IgD-negative memory B cell (primary cell): ENCODE results near the gene TOMM70. TPM values are rescaled to one million over a fixed set of nuclear protein-coding genes. Genes with fewer than 3 reads are reported as not detected.
"Not testable (repeated sequence)": the region's sequence is repeated elsewhere in the genome, so short reads cannot be mapped to it uniquely, and the experiment has no call there.

ENCODE experiments used
- H3K27ac Mint-ChIP-seq, 3 donors: one replicate each; pipeline ENCODE4 v1.8.0; 2020 to 2022; ENCODE audit warnings: mild to moderate bottlenecking in 3 of 3, mixed read lengths in 3 of 3, moderate library complexity in 1 of 3
- H3K27me3 Mint-ChIP-seq: one replicate; pipeline ENCODE4 v1.8.0; 2021; ENCODE audit warnings: mixed read lengths
- H3K36me3 Mint-ChIP-seq: one replicate; pipeline ENCODE4 v1.8.0; 2020; ENCODE audit warnings: mild to moderate bottlenecking, mixed read lengths
- H3K4me1 Mint-ChIP-seq, 3 donors: one replicate each; pipeline ENCODE4 v1.8.0; 2020 to 2022; ENCODE audit warnings: mixed read lengths in 3 of 3, mild to moderate bottlenecking in 1 of 3
- H3K4me3 Mint-ChIP-seq, 4 donors: one replicate each; pipeline ENCODE4 v1.8.0; 2020 to 2022; ENCODE audit warnings: mild to moderate bottlenecking in 4 of 4, mixed read lengths in 4 of 4, moderate library complexity in 3 of 4
- H3K9me3 Mint-ChIP-seq, 3 donors: one replicate each; pipeline ENCODE4 v1.8.0; 2020 to 2021; ENCODE audit warnings: mixed read lengths in 3 of 3, mild to moderate bottlenecking in 1 of 3
- polyA plus RNA-seq: library from polyadenylated mRNA; unstranded; fragments of 300-500 nt; fragmentation: Illumina TruSeq; gene quantifications from one replicate; pipeline ENCODE4 v1.2.3, GENCODE V29; 2021

The TOMM70 gene
- polyA plus RNA-seq, 1 donor from 2014 or later: 14.0 TPM

DNA sequence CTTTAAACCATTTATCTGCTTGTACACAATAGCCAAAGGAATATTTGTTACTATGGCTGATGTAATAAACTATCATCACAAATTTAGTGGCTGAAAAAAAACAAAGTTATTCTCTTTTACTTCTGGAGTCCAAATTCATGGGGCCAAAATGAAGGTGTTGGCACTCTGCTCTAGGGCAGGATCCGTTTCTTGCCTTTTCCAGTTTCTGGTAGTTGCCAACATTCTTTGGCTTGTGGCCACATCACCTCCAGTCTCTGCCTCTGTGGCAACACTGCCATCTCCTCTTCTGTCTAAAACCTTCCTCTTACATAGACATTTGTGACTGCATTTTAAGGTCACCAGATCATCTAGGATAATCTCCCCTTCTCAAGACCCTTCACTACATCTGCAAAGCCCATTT, 39.0 kb downstream of the TOMM70 start:
- no peak overlapping the region for H3K4me3 Mint-ChIP-seq
- no peaks in the 10 kb centered on the region for H3K27me3 Mint-ChIP-seq
- H3K27ac Mint-ChIP-seq: no peak overlapping the region
- peaks cover 13% of the 10 kb centered on the region for H3K36me3 Mint-ChIP-seq
- H3K4me1 Mint-ChIP-seq: no peaks in the 10 kb centered on the region
- peaks cover 0 to 4% (median 3%) of the 10 kb centered on the region in 3 donors for H3K9me3 Mint-ChIP-seq

- Mint-ChIP-seq H3K36me3 (peaks cover 13% of the 10 kb centered on the region), H3K4me1 (no peaks in the 10 kb centered on the region), H3K27ac (no peak overlapping the region), H3K27me3 (no peaks in the 10 kb centered on the region), H3K9me3 (peaks cover 0 to 4% (median 3%) of the 10 kb centered on the region in 3 donors), H3K4me3 (no peak overlapping the region)
These were observed 40.0 kb downstream of the TOMM70 start for GRCh38 chr3:100360757-100361496.

GRCh38 chr3:100359035-100359434, 41.9 kb downstream of the TOMM70 start:
- Mint-ChIP-seq H3K27ac (no peak overlapping the region), H3K27me3 (no peaks in the 10 kb centered on the region), H3K36me3 (peaks cover 13% of the 10 kb centered on the region), H3K4me1 (no peaks in the 10 kb centered on the region), H3K9me3 (peaks cover 0 to 4% (median 3%) of the 10 kb centered on the region in 3 donors), H3K4me3 (no peak overlapping the region)

DNA sequence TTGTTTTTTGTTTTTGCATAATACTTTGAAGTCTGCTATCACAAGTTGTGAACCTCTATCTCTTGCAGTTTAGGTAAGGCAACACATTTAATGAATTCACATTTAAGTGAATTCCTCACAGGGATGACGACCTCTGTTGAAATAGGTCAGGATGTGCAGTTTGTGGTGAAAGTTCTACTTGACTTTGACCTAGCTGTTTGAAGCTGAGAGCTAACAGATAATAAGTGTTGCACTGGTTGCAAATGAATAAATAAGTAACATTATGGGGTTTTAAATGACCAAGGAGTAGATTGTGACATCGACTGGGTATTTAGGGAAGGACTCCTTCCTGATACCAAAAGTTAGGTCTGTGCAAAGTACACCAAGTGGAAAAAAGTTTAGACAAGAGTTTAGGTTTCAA, 42.5 kb downstream of the TOMM70 start:
- Mint-ChIP-seq H3K27me3 (no peaks in the 10 kb centered on the region), H3K4me3 (no peak overlapping the region), H3K4me1 (no peaks in the 10 kb centered on the region), H3K27ac (peak overlapping the region in 1 of 3 donors; percentile 77), H3K9me3 (peaks cover 0 to 4% (median 3%) of the 10 kb centered on the region in 3 donors), H3K36me3 (peaks cover 12% of the 10 kb centered on the region)

- no peak overlapping the region for H3K4me3 Mint-ChIP-seq
- H3K9me3 Mint-ChIP-seq: peaks cover 0 to 1% (median 0%) of the 10 kb centered on the region in 3 donors
- no peaks in the 10 kb centered on the region for H3K4me1 Mint-ChIP-seq
- no peaks in the 10 kb centered on the region for H3K27me3 Mint-ChIP-seq
- H3K27ac Mint-ChIP-seq: peak overlapping the region in 1 of 3 donors; percentile 55
- H3K36me3 Mint-ChIP-seq: peaks cover 13% of the 10 kb centered on the region
These were observed 46.0 kb downstream of the TOMM70 start for GRCh38 chr3:100354850-100355249.

GRCh38 chr3:100352296-100353231, 48.3 kb downstream of the TOMM70 start:
- no peak overlapping the region for H3K27ac Mint-ChIP-seq
- peaks cover 0 to 1% (median 0%) of the 10 kb centered on the region in 3 donors for H3K9me3 Mint-ChIP-seq
- H3K4me1 Mint-ChIP-seq: no peaks in the 10 kb centered on the region
- H3K27me3 Mint-ChIP-seq: no peaks in the 10 kb centered on the region
- no peak overlapping the region for H3K4me3 Mint-ChIP-seq
- H3K36me3 Mint-ChIP-seq: peaks cover 19% of the 10 kb centered on the region

- peaks cover 19% of the 10 kb centered on the region for H3K36me3 Mint-ChIP-seq
- not testable (repeated sequence) for H3K9me3 Mint-ChIP-seq, H3K27ac Mint-ChIP-seq, H3K27me3 Mint-ChIP-seq, H3K4me3 Mint-ChIP-seq, H3K4me1 Mint-ChIP-seq
These were observed 49.1 kb downstream of the TOMM70 start for GRCh38 chr3:100351770-100352169.

DNA sequence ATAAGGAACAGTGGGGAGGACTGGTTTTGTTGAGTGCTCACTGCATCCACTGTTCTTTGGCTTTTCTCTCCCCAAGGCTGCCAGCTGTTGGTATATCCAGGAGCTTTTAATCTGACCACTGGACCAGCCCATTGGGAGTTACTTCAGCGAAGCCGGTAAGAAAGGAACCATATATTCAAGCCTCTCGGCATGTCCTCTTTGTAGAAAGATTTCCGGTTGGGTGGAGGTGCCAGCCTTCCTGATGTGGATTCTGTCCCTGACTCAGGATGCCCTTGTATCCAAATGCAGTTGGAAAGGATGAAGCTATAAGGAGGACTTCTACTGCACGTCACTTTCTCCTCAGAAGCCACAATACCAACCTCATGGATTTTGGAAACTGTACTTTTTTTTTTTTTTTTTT, 52.2 kb downstream of the TOMM70 start:
- H3K36me3 Mint-ChIP-seq: peaks cover 25% of the 10 kb centered on the region
- no peaks in the 10 kb centered on the region for H3K27me3 Mint-ChIP-seq
- no peak overlapping the region for H3K27ac Mint-ChIP-seq
- H3K4me3 Mint-ChIP-seq: no peak overlapping the region
- no peaks in the 10 kb centered on the region for H3K4me1 Mint-ChIP-seq
- H3K9me3 Mint-ChIP-seq: peaks cover 0 to 1% (median 0%) of the 10 kb centered on the region in 3 donors

GRCh38 chr3:100340527-100340926, 60.4 kb downstream of the TOMM70 start:
- H3K4me3 Mint-ChIP-seq: no peak overlapping the region

GRCh38 chr3:100339786-100340185, 61.1 kb downstream of the TOMM70 start:
- H3K36me3 Mint-ChIP-seq: peaks cover 7% of the 10 kb centered on the region
- H3K4me3 Mint-ChIP-seq: no peak overlapping the region
- peaks cover 7 to 13% (median 12%) of the 10 kb centered on the region in 3 donors for H3K4me1 Mint-ChIP-seq
- no peaks in the 10 kb centered on the region for H3K27me3 Mint-ChIP-seq
- peak overlapping the region in 1 of 3 donors; percentile 39 for H3K27ac Mint-ChIP-seq
- H3K9me3 Mint-ChIP-seq: peaks cover 0 to 2% (median 0%) of the 10 kb centered on the region in 3 donors

More at GRCh38 chr3:100340527-100340926, 60.4 kb downstream of the TOMM70 start:
- no peak overlapping the region for H3K27ac Mint-ChIP-seq
- H3K36me3 Mint-ChIP-seq: peaks cover 10% of the 10 kb centered on the region
- peaks cover 2 to 6% (median 6%) of the 10 kb centered on the region in 3 donors for H3K4me1 Mint-ChIP-seq
- no peaks in the 10 kb centered on the region for H3K27me3 Mint-ChIP-seq
- H3K9me3 Mint-ChIP-seq: peaks cover 0 to 2% (median 0%) of the 10 kb centered on the region in 3 donors

GRCh38 chr3:100338911-100339310, 62.0 kb downstream of the TOMM70 start:
- Mint-ChIP-seq H3K4me1 (peaks cover 10 to 17% (median 15%) of the 10 kb centered on the region in 3 donors), H3K27ac (peak overlapping the region in 1 of 3 donors; percentile 39), H3K4me3 (no peak overlapping the region), H3K36me3 (peaks cover 7% of the 10 kb centered on the region), H3K9me3 (peaks cover 0 to 2% (median 0%) of the 10 kb centered on the region in 3 donors), H3K27me3 (no peaks in the 10 kb centered on the region)

DNA sequence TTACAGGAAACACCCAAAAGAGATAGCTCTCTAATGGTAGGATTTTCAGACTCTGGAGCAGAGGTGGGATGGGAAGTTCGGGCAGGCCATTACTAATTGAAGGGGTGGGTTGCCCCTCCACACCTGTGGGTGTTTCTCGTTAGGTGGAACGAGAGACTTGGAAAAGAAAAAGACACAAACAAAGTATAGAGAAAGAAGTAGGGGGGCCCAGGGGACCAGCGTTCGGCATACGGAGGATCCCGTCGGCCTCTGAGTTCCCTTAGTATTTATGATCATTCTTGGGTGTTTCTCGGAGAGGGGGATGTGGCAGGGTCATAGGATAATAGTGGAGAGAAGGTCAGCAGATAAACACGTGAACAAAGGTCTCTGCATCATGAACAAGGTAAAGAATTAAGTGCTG, 64.7 kb downstream of the TOMM70 start:
- Mint-ChIP-seq H3K4me3 (peak overlapping the region in 3 of 4 donors; percentile 51 to 99 (median 70)), H3K4me1 (peaks cover 14 to 22% (median 18%) of the 10 kb centered on the region in 3 donors), H3K27ac (peak overlapping the region in 1 of 3 donors; percentile 94)
- not testable (repeated sequence) for H3K36me3 Mint-ChIP-seq, H3K9me3 Mint-ChIP-seq, H3K27me3 Mint-ChIP-seq

- peak overlapping the region; percentile 94 to 99 (median 96) for H3K4me3 Mint-ChIP-seq
- peak overlapping the region; percentile 94 to 95 (median 94) for H3K27ac Mint-ChIP-seq
- no peaks in the 10 kb centered on the region for H3K27me3 Mint-ChIP-seq
- peaks cover 14 to 22% (median 18%) of the 10 kb centered on the region in 3 donors for H3K4me1 Mint-ChIP-seq
- H3K36me3 Mint-ChIP-seq: no peaks in the 10 kb centered on the region
- no peaks in the 10 kb centered on the region for H3K9me3 Mint-ChIP-seq
These were observed 65.5 kb downstream of the TOMM70 start for GRCh38 chr3:100335434-100335833.

- H3K27ac Mint-ChIP-seq: peak within 1 kb of the TSS; percentile 94 to 95 (median 94)
- H3K4me3 Mint-ChIP-seq: peak within 1 kb of the TSS; percentile 94 to 99 (median 96)
- H3K4me1 Mint-ChIP-seq: peaks cover 14 to 22% (median 18%) of the 10 kb centered on the region in 3 donors
- no peaks in the 10 kb centered on the region for H3K36me3 Mint-ChIP-seq
- no peaks in the 10 kb centered on the region for H3K27me3 Mint-ChIP-seq
- H3K9me3 Mint-ChIP-seq: no peaks in the 10 kb centered on the region
These were observed 66.2 kb downstream of the TOMM70 start, which contains the start of gene NIT2 for GRCh38 chr3:100334488-100335351. NIT2 (plus strand) TSS chr3:100334757; CDS start chr3:100334792, 35 bp downstream.
